Activated CD8-positive, alpha-beta T cell treated with anti-CD3 and anti-CD28 coated beads for 36 hours (primary cell): ENCODE results near the gene KIF2A. TPM values are rescaled to one million over a fixed set of nuclear protein-coding genes. Genes with fewer than 3 reads are reported as not detected.

Experiments
- ATAC-seq: fragments of 200-7000 bp; cut with Tn5 transposase; one replicate; pipeline ENCODE4 v1.10.0; 2021; ENCODE audit warnings: mild to moderate bottlenecking, moderate library complexity
- CTCF ChIA-PET: fragments of 350-600 bp; sonication (Branson Sonifier 250); formaldehyde crosslinking; loops from one replicate; lab custom pipeline; 2021; ENCODE audit warnings: antibody characterized with exemption; lab: Charles Lee
- POLR2A ChIA-PET: fragments of 350-600 bp; sonication (Branson Sonifier 250); formaldehyde crosslinking; loops from one replicate; lab custom pipeline; 2021; ENCODE audit warnings: antibody characterized with exemption; lab: Charles Lee
- DNase-seq: peaks from one replicate; pipeline ENCODE4 v3.0.0-alpha.2; 2020
- H3K27ac Mint-ChIP-seq: one replicate; pipeline ENCODE4 v1.8.0; 2021; ENCODE audit warnings: mild to moderate bottlenecking, mixed read lengths
- H3K27me3 Mint-ChIP-seq: one replicate; pipeline ENCODE4 v1.8.0; 2021; ENCODE audit warnings: mixed read lengths
- H3K36me3 Mint-ChIP-seq: one replicate; pipeline ENCODE4 v1.8.0; 2021; ENCODE audit warnings: low read depth, mixed read lengths
- H3K4me1 Mint-ChIP-seq: one replicate; pipeline ENCODE4 v1.8.0; 2021; ENCODE audit warnings: low read depth, mixed read lengths
- H3K4me3 Mint-ChIP-seq: one replicate; pipeline ENCODE4 v1.8.0; 2021; ENCODE audit warnings: mild to moderate bottlenecking, moderate library complexity, mixed read lengths
- H3K9me3 Mint-ChIP-seq: one replicate; pipeline ENCODE4 v1.8.0; 2021; ENCODE audit warnings: mixed read lengths
- CTCF ChIP-seq: fragments of 200-600 bp; IDR thresholded peaks from one replicate; pipeline ENCODE4 v1.8.0; 2022; ENCODE audit warnings: antibody characterized with exemption, mild to moderate bottlenecking
- intact Hi-C: fragments of 100-400 bp; cut with micrococcal nuclease; formaldehyde crosslinking; loops from one replicate; pipeline ENCODE4 v1.10.0; 2022
- total RNA-seq, 2 experiments: library from RNA; stranded (reverse); gene quantifications; one replicate each; pipeline ENCODE4 v1.2.3, GENCODE V29; 2021

The KIF2A gene
- total RNA-seq, 2 experiments from 2014 or later: 251 to 257 TPM

- H3K9me3 Mint-ChIP-seq: no peaks in the 10 kb centered on the region
- H3K4me3 Mint-ChIP-seq: no peak overlapping the region
- ATAC-seq: no peak
- intact Hi-C loops: no loop called here
- no peaks in the 10 kb centered on the region for H3K27me3 Mint-ChIP-seq
- POLR2A ChIA-PET: no interaction called here
- no peak for TF ChIP-seq CTCF
- DNase-seq: no peak
- CTCF ChIA-PET: interaction anchor here (2.6 kb wide), 1 partner anchor 124 kb away, joined by 12 read pairs; no protein-coding TSS in a partner anchor
- H3K27ac Mint-ChIP-seq: peak overlapping the region; percentile 59
- H3K4me1 Mint-ChIP-seq: peaks cover 27% of the 10 kb centered on the region
- peaks cover 38% of the 10 kb centered on the region for H3K36me3 Mint-ChIP-seq
Measured at GRCh38 chr5:62348723-62349481, 42.9 kb downstream of the KIF2A start.

GRCh38 chr5:62354028-62354874, 48.2 kb downstream of the KIF2A start:
- TF ChIP-seq CTCF: peak; percentile 82
- ChIA-PET CTCF (interaction anchor here (0.5 to 2.3 kb wide), 16 partner anchors 9 to 130 kb away, joined by 3 to 23 read pairs (median 3); no protein-coding TSS in a partner anchor), POLR2A (interaction anchor here (1.0 kb wide), 1 partner anchor 48 kb away, joined by 3 read pairs; the partner anchor contains the start of gene KIF2A)
- intact Hi-C loops: no loop called here
- Mint-ChIP-seq H3K4me1 (peaks cover 18% of the 10 kb centered on the region), H3K36me3 (peaks cover 44% of the 10 kb centered on the region), H3K27me3 (no peaks in the 10 kb centered on the region), H3K9me3 (no peaks in the 10 kb centered on the region), H3K27ac (peak overlapping the region; percentile 47), H3K4me3 (no peak overlapping the region)
- ATAC-seq: peak; percentile 83
- peak; percentile 41 for DNase-seq

GRCh38 chr5:62362701-62363100, 56.7 kb downstream of the KIF2A start:
- Mint-ChIP-seq H3K9me3 (no peaks in the 10 kb centered on the region), H3K36me3 (peaks cover 39% of the 10 kb centered on the region), H3K4me3 (no peak overlapping the region), H3K27me3 (no peaks in the 10 kb centered on the region), H3K4me1 (peaks cover 5% of the 10 kb centered on the region), H3K27ac (no peak overlapping the region)
- ChIA-PET POLR2A (interaction anchor here (1.1 to 1.2 kb wide), 2 partner anchors 40 to 138 kb away, joined by 3 read pairs; no protein-coding TSS in a partner anchor), CTCF (interaction anchor here (0.9 to 1.6 kb wide), 5 partner anchors 9 to 139 kb away, joined by 3 to 7 read pairs (median 3); no protein-coding TSS in a partner anchor)
- intact Hi-C loops: no loop called here
- ATAC-seq (no peak), DNase-seq (no peak)
- no peak for TF ChIP-seq CTCF

- peak; percentile 42 for ATAC-seq
- no peaks in the 10 kb centered on the region for H3K9me3 Mint-ChIP-seq
- peaks cover 50% of the 10 kb centered on the region for H3K36me3 Mint-ChIP-seq
- peaks cover 7% of the 10 kb centered on the region for H3K4me1 Mint-ChIP-seq
- no peak overlapping the region for H3K4me3 Mint-ChIP-seq
- intact Hi-C loops: no loop called here
- ChIA-PET CTCF (no interaction called here), POLR2A (interaction anchor here (1.0 kb wide), 1 partner anchor 10 kb away, joined by 3 read pairs; no protein-coding TSS in a partner anchor)
- no peak for DNase-seq
- TF ChIP-seq CTCF: no peak
- H3K27me3 Mint-ChIP-seq: no peaks in the 10 kb centered on the region
- peak overlapping the region; percentile 63 for H3K27ac Mint-ChIP-seq
Measured at GRCh38 chr5:62369039-62369438, 63.0 kb downstream of the KIF2A start.
